HS-5 (cell line): Measurements from ENCODE around the gene MED8.

Source experiments
- DNase-seq: peaks from one replicate; pipeline ENCODE4 v3.0.0-alpha.2; 2012; ENCODE audit warnings: low read depth

The MED8 gene

GRCh38 chr1:43358746-43359693 is 30.6 kb downstream of the MED8 start, which contains the start of gene CDC20:
CDC20 (plus strand) TSS chr1:43358981; CDS start chr1:43359216, 235 bp downstream.
- peak; percentile 93 for DNase-seq

GRCh38 chr1:43358121-43358745 is 31.4 kb downstream of the MED8 start:
- peak; percentile 25 for DNase-seq

GRCh38 chr1:43357251-43357650 is 32.3 kb downstream of the MED8 start:
- no peak for DNase-seq

- DNase-seq, result no peak
Measured at GRCh38 chr1:43354936-43355335, 34.7 kb downstream of the MED8 start.

GRCh38 chr1:43354471-43354870 is 35.1 kb downstream of the MED8 start:
- DNase-seq, result no peak

GRCh38 chr1:43352881-43353280 is 36.7 kb downstream of the MED8 start:
- no peak for DNase-seq

GRCh38 chr1:43352351-43352705 is 37.3 kb downstream of the MED8 start:
- no peak for DNase-seq

GRCh38 chr1:43351421-43352350 is 37.9 kb downstream of the MED8 start:
- DNase-seq, result no peak

GRCh38 chr1:43350976-43351375 is 38.6 kb downstream of the MED8 start:
- DNase-seq, result no peak

- DNase-seq, result no peak
Measured at GRCh38 chr1:43349594-43350306, 39.9 kb downstream of the MED8 start.

GRCh38 chr1:43348809-43349593 is 40.6 kb downstream of the MED8 start:
- no peak for DNase-seq

GRCh38 chr1:43348343-43348808 is 41.2 kb downstream of the MED8 start:
- DNase-seq, result no peak

- no peak for DNase-seq
Measured at GRCh38 chr1:43346636-43347035, 43.0 kb downstream of the MED8 start.

GRCh38 chr1:43345120-43345519 is 44.5 kb downstream of the MED8 start:
- DNase-seq, result no peak

- no peak for DNase-seq
Measured at GRCh38 chr1:43344267-43344850, 45.2 kb downstream of the MED8 start.

- DNase-seq, result no peak
Measured at GRCh38 chr1:43340559-43340958, 49.0 kb downstream of the MED8 start.

GRCh38 chr1:43339584-43340232 is 49.9 kb downstream of the MED8 start:
- no peak for DNase-seq

- no peak for DNase-seq
Measured at GRCh38 chr1:43338001-43338400, 51.6 kb downstream of the MED8 start.

- DNase-seq, result no peak
Measured at GRCh38 chr1:43337588-43337987, 52.0 kb downstream of the MED8 start, which contains the start of gene MPL. MPL (plus strand) TSS chr1:43337818; CDS start chr1:43337849, 31 bp downstream.
